GM23338 (cell line): ENCODE data around the gene TPM2. TPM values are rescaled to one million over a fixed set of nuclear protein-coding genes. Genes with fewer than 3 reads are reported as not detected.

ENCODE experiments used
- ATAC-seq: fragments of 200-7000 bp; cut with Tn5 transposase; 3 replicates; pipeline ENCODE4 v1.9.1; 2020
- DNase-seq: peaks from one replicate; pipeline ENCODE4 v3.0.0-alpha.2; 2015; ENCODE audit warnings: low spot score
- H2AFZ ChIP-seq: fragments of 200-600 bp; sonication (generic); 2 replicates; pipeline ENCODE4 v1.8.0; 2016; ENCODE audit warnings: antibody characterized with exemption, mild to moderate bottlenecking, moderate library complexity
- H3F3A ChIP-seq: fragments of 200-600 bp; sonication (generic); replicated peaks from 2 replicates; pipeline ENCODE4 v1.8.0; 2017; ENCODE audit warnings: antibody characterized with exemption, mixed run types, low read depth
- H3K27ac ChIP-seq: fragments of 200-600 bp; sonication (generic); 2 replicates; pipeline ENCODE4 v1.6.1; 2016; ENCODE audit warnings: low read depth
- H3K27me3 ChIP-seq: fragments of 200-600 bp; sonication (generic); 2 replicates; pipeline ENCODE4 v1.8.0; 2016; ENCODE audit warnings: mild to moderate bottlenecking, mixed run types, moderate library complexity; ENCODE audit not compliant: insufficient read depth
- H3K36me3 ChIP-seq: fragments of 200-600 bp; sonication (generic); 2 replicates; pipeline ENCODE4 v1.8.0; 2016; ENCODE audit warnings: mild to moderate bottlenecking; ENCODE audit not compliant: insufficient read depth
- H3K4me1 ChIP-seq: fragments of 200-600 bp; sonication (generic); 2 replicates; pipeline ENCODE4 v1.8.0; 2016; ENCODE audit warnings: mild to moderate bottlenecking, moderate library complexity; ENCODE audit not compliant: insufficient read depth
- H3K4me2 ChIP-seq: fragments of 200-600 bp; sonication (generic); 2 replicates; pipeline ENCODE4 v1.7.1; 2017; ENCODE audit warnings: mixed run types
- H3K4me3 ChIP-seq: fragments of 200-600 bp; sonication (generic); 2 replicates; pipeline ENCODE4 v1.6.1; 2016; ENCODE audit warnings: mixed run types
- H3K79me2 ChIP-seq: fragments of 200-600 bp; sonication (generic); replicated peaks from 2 replicates; pipeline ENCODE4 v1.8.0; 2017; ENCODE audit warnings: mild to moderate bottlenecking; ENCODE audit not compliant: insufficient read depth
- H3K9me2 ChIP-seq: fragments of 200-600 bp; sonication (generic); 2 replicates; pipeline ENCODE4 v1.8.0; 2017; ENCODE audit not compliant: insufficient read depth
- H4K20me1 ChIP-seq: fragments of 200-600 bp; sonication (generic); replicated peaks from 2 replicates; pipeline ENCODE4 v1.8.0; 2017; ENCODE audit warnings: mild to moderate bottlenecking; ENCODE audit not compliant: insufficient read depth
- H3K27ac Mint-ChIP-seq: 2 replicates; pipeline ENCODE4 v1.8.0; 2020; ENCODE audit warnings: inconsistent platforms, mild to moderate bottlenecking, moderate library complexity, mixed read lengths
- H3K27me3 Mint-ChIP-seq: 3 replicates; pipeline ENCODE4 v1.8.0; 2022; ENCODE audit warnings: low read depth, mild to moderate bottlenecking, moderate library complexity, mixed read lengths, inconsistent platforms; ENCODE audit not compliant: insufficient read depth, poor library complexity
- H3K36me3 Mint-ChIP-seq: 3 replicates; pipeline ENCODE4 v1.8.0; 2021; ENCODE audit warnings: low read depth, mild to moderate bottlenecking, inconsistent platforms, moderate library complexity, mixed read lengths
- H3K4me1 Mint-ChIP-seq: 3 replicates; pipeline ENCODE4 v1.8.0; 2020; ENCODE audit warnings: mild to moderate bottlenecking, inconsistent platforms, mixed read lengths
- H3K4me3 Mint-ChIP-seq: 3 replicates; pipeline ENCODE4 v1.8.0; 2021; ENCODE audit warnings: moderate library complexity, mild to moderate bottlenecking, inconsistent platforms, mixed read lengths
- H3K9me3 Mint-ChIP-seq: 3 replicates; pipeline ENCODE4 v1.8.0; 2020; ENCODE audit warnings: moderate library complexity, mild to moderate bottlenecking, inconsistent platforms, mixed read lengths
- CTCF ChIP-seq, 2 experiments: fragments of 200-600 bp in 1 of 2; sonication (generic) in 1 of 2; conservative IDR thresholded peaks; 2 replicates each; pipeline versions ENCODE4 v1.5.1 to v1.6.1; 2016 to 2017; ENCODE audit warnings: antibody characterized with exemption in 2 of 2, low read depth in 2 of 2, mild to moderate bottlenecking in 2 of 2, moderate library complexity in 1 of 2
- JUNB ChIP-seq: IDR thresholded peaks from one replicate; pipeline ENCODE4 v1.6.1; 2016; ENCODE audit warnings: antibody characterized with exemption; ENCODE audit not compliant: unreplicated experiment
- ZNF114 ChIP-seq: fragments of 250-450 bp; sonication (Bioruptor Pico); IDR thresholded peaks from 2 replicates; pipeline ENCODE4 v1.5.0; 2020; ENCODE audit warnings: mild to moderate bottlenecking, moderate library complexity
- polyA plus RNA-seq: library from polyadenylated mRNA; unstranded; fragments of >200 nt; fragmentation: Nextera tagmentation; extraction: Ambion mirVana; gene quantifications from 2 replicates; pipeline ENCODE4 v1.2.1, GENCODE V29; 2016
- total RNA-seq: library from RNA; depleted of rRNA; stranded (reverse); fragments of >200 nt; shearing (Covaris generic); gene quantifications from 2 replicates; pipeline ENCODE4 v1.2.3, GENCODE V29; 2014
- TF ChIP-seq, protein P1 (sequence below): IDR thresholded peaks from 2 replicates; pipeline ENCODE4 v1.6.1; 2016; ENCODE audit warnings: antibody characterized with exemption
- TF ChIP-seq, protein P2 (sequence below): fragments of 250-450 bp; sonication (Bioruptor Pico); IDR thresholded peaks from 2 replicates; pipeline ENCODE4 v1.5.0; 2020; ENCODE audit warnings: mild to moderate bottlenecking, moderate library complexity

Gene TPM2
- total and polyA plus RNA-seq, 2 experiments from 2014 or later: 116 to 488 TPM

- Mint-ChIP-seq H3K4me3 (no peak overlapping the region), H3K4me1 (peaks cover 28% of the 10 kb centered on the region), H3K27me3 (peaks cover 10% of the 10 kb centered on the region), H3K36me3 (peaks cover 19% of the 10 kb centered on the region), H3K9me3 (no peaks in the 10 kb centered on the region; the same call in 2 of the 3 replicates), H3K27ac (no peak overlapping the region)
- peaks cover 15% of the 10 kb centered on the region for H3K4me1 ChIP-seq
- no peak for TF ChIP-seq JUNB
- TF ChIP-seq, protein P1, sequence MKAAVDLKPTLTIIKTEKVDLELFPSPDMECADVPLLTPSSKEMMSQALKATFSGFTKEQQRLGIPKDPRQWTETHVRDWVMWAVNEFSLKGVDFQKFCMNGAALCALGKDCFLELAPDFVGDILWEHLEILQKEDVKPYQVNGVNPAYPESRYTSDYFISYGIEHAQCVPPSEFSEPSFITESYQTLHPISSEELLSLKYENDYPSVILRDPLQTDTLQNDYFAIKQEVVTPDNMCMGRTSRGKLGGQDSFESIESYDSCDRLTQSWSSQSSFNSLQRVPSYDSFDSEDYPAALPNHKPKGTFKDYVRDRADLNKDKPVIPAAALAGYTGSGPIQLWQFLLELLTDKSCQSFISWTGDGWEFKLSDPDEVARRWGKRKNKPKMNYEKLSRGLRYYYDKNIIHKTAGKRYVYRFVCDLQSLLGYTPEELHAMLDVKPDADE: no peak
- no peak for TF ChIP-seq ZNF114 (CRISPR knock-in tag)
- no peak for TF ChIP-seq CTCF (conservative IDR thresholded peaks at IDR 0.05; ENCODE audit: low read depth in 2 of 2)
- TF ChIP-seq, protein P2, sequence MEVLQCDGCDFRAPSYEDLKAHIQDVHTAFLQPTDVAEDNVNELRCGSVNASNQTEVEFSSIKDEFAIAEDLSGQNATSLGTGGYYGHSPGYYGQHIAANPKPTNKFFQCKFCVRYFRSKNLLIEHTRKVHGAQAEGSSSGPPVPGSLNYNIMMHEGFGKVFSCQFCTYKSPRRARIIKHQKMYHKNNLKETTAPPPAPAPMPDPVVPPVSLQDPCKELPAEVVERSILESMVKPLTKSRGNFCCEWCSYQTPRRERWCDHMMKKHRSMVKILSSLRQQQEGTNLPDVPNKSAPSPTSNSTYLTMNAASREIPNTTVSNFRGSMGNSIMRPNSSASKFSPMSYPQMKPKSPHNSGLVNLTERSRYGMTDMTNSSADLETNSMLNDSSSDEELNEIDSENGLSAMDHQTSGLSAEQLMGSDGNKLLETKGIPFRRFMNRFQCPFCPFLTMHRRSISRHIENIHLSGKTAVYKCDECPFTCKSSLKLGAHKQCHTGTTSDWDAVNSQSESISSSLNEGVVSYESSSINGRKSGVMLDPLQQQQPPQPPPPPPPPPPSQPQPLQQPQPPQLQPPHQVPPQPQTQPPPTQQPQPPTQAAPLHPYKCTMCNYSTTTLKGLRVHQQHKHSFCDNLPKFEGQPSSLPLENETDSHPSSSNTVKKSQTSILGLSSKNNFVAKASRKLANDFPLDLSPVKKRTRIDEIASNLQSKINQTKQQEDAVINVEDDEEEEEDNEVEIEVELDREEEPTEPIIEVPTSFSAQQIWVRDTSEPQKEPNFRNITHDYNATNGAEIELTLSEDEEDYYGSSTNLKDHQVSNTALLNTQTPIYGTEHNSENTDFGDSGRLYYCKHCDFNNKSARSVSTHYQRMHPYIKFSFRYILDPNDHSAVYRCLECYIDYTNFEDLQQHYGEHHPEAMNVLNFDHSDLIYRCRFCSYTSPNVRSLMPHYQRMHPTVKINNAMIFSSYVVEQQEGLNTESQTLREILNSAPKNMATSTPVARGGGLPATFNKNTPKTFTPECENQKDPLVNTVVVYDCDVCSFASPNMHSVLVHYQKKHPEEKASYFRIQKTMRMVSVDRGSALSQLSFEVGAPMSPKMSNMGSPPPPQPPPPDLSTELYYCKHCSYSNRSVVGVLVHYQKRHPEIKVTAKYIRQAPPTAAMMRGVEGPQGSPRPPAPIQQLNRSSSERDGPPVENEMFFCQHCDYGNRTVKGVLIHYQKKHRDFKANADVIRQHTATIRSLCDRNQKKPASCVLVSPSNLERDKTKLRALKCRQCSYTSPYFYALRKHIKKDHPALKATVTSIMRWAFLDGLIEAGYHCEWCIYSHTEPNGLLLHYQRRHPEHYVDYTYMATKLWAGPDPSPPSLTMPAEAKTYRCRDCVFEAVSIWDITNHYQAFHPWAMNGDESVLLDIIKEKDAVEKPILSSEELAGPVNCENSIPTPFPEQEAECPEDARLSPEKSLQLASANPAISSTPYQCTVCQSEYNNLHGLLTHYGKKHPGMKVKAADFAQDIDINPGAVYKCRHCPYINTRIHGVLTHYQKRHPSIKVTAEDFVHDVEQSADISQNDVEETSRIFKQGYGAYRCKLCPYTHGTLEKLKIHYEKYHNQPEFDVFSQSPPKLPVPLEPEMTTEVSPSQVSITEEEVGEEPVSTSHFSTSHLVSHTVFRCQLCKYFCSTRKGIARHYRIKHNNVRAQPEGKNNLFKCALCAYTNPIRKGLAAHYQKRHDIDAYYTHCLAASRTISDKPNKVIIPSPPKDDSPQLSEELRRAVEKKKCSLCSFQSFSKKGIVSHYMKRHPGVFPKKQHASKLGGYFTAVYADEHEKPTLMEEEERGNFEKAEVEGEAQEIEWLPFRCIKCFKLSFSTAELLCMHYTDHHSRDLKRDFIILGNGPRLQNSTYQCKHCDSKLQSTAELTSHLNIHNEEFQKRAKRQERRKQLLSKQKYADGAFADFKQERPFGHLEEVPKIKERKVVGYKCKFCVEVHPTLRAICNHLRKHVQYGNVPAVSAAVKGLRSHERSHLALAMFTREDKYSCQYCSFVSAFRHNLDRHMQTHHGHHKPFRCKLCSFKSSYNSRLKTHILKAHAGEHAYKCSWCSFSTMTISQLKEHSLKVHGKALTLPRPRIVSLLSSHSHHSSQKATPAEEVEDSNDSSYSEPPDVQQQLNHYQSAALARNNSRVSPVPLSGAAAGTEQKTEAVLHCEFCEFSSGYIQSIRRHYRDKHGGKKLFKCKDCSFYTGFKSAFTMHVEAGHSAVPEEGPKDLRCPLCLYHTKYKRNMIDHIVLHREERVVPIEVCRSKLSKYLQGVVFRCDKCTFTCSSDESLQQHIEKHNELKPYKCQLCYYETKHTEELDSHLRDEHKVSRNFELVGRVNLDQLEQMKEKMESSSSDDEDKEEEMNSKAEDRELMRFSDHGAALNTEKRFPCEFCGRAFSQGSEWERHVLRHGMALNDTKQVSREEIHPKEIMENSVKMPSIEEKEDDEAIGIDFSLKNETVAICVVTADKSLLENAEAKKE: no peak
- H4K20me1 ChIP-seq: no peaks in the 10 kb centered on the region
- H3K27me3 ChIP-seq: no peaks in the 10 kb centered on the region
- DNase-seq (no peak), ATAC-seq (no peak)
- no peak overlapping the region for H2AFZ ChIP-seq
- H3K36me3 ChIP-seq: peaks cover 7% of the 10 kb centered on the region; the same call in 1 of the 2 replicates
- H3F3A ChIP-seq: 0 out of 2 replicates have a peak, but pooled peaks cover 13% of the 10 kb centered on the region
- peaks cover 12% of the 10 kb centered on the region for H3K9me2 ChIP-seq
- no peak overlapping the region for H3K27ac ChIP-seq
- no peak overlapping the region for H3K4me2 ChIP-seq
- H3K4me3 ChIP-seq: no peak overlapping the region
- H3K79me2 ChIP-seq: peaks cover 8% of the 10 kb centered on the region; the same call in 1 of the 2 replicates
These were observed 23.2 kb downstream of the TPM2 start for GRCh38 chr9:35666549-35666948.
